Cardiac muscle cell (in vitro differentiated cells and primary cell): ENCODE measurements around the gene DSTYK. TPM values are rescaled to one million over a fixed set of nuclear protein-coding genes. Genes with fewer than 3 reads are reported as not detected.

Experiments used
- DNase-seq, 2 donors: peaks; one replicate each; pipeline versions ENCODE4 v3.0.0 to v3.0.0-alpha.2; 2010 to 2017; ENCODE audit warnings: low read depth in 1 of 2, low spot score in 1 of 2
- H3K27ac ChIP-seq: fragments of 200-600 bp; sonication (generic); 2 replicates; pipeline ENCODE4 v1.5.1; 2016
- H3K27me3 ChIP-seq: fragments of 200-600 bp; sonication (generic); 2 replicates; pipeline ENCODE4 v1.6.0; 2016; ENCODE audit warnings: control low read depth
- H3K36me3 ChIP-seq: fragments of 200-600 bp; sonication (generic); 2 replicates; pipeline ENCODE4 v1.5.1; 2016; ENCODE audit warnings: control low read depth
- H3K4me1 ChIP-seq: fragments of 200-600 bp; sonication (generic); 2 replicates; pipeline ENCODE4 v1.8.1; 2017; ENCODE audit warnings: low read depth, mild to moderate bottlenecking, mixed run types
- H3K4me3 ChIP-seq: fragments of 200-600 bp; sonication (generic); 2 replicates; pipeline ENCODE4 v1.5.1; 2016; ENCODE audit warnings: mild to moderate bottlenecking
- H3K9me3 ChIP-seq: fragments of 200-600 bp; sonication (generic); 2 replicates; pipeline ENCODE4 v1.5.1; 2017; ENCODE audit warnings: low read depth, mild to moderate bottlenecking, control low read depth
- polyA plus RNA-seq: library from polyadenylated mRNA; unstranded; fragments of >200 nt; fragmentation: Nextera tagmentation; extraction: Ambion mirVana; gene quantifications from 2 replicates; pipeline ENCODE4 v1.2.1, GENCODE V29; 2016
- total RNA-seq: library from RNA; depleted of rRNA; stranded (reverse); fragments of >200 nt; gene quantifications from 2 replicates; pipeline ENCODE4 v1.2.3, GENCODE V29; 2016
- TF ChIP-seq, protein P1 (sequence below): IDR thresholded peaks from 2 replicates; pipeline ENCODE4 v1.5.1; 2012; ENCODE audit warnings: low read depth, mild to moderate bottlenecking, low read length

DSTYK gene
- total and polyA plus RNA-seq, 2 experiments from 2014 or later, result 7.8 to 13.5 TPM

- Histone ChIP-seq H3K36me3 (no peaks in the 10 kb centered on the region), H3K27ac (peak overlapping the region; percentile 7), H3K4me3 (no peak overlapping the region), H3K27me3 (no peaks in the 10 kb centered on the region), H3K9me3 (no peaks in the 10 kb centered on the region), H3K4me1 (peaks cover 6% of the 10 kb centered on the region)
- DNase-seq, result no peak
- TF ChIP-seq, protein P1, sequence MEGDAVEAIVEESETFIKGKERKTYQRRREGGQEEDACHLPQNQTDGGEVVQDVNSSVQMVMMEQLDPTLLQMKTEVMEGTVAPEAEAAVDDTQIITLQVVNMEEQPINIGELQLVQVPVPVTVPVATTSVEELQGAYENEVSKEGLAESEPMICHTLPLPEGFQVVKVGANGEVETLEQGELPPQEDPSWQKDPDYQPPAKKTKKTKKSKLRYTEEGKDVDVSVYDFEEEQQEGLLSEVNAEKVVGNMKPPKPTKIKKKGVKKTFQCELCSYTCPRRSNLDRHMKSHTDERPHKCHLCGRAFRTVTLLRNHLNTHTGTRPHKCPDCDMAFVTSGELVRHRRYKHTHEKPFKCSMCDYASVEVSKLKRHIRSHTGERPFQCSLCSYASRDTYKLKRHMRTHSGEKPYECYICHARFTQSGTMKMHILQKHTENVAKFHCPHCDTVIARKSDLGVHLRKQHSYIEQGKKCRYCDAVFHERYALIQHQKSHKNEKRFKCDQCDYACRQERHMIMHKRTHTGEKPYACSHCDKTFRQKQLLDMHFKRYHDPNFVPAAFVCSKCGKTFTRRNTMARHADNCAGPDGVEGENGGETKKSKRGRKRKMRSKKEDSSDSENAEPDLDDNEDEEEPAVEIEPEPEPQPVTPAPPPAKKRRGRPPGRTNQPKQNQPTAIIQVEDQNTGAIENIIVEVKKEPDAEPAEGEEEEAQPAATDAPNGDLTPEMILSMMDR, result no peak
Observed at GRCh38 chr1:205199090-205199930, 12.2 kb downstream of the DSTYK start.

DNA sequence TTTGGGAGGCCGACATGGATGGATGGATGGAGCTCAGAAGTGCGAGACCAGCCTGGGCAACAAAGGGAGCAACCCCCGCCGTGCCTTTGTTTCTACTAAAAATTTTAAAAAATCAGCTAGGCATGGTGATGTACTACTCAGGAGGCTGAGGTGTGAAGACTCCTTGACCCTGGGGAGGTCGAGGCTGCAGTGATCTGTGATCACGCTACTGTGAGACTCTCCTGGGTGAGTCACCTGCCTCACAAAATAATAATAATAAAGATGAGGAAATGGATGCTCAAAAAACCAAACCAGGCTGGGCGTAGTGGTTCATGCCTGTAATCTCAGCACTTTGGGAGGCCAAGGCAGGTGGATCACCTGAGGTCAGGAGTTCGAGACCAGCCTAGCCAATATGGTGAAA lies 19.2 kb downstream of the DSTYK start:
- TF ChIP-seq, protein P1, result no peak
- Histone ChIP-seq H3K27ac (no peak overlapping the region), H3K4me1 (peaks cover 11% of the 10 kb centered on the region), H3K36me3 (no peaks in the 10 kb centered on the region), H3K9me3 (no peaks in the 10 kb centered on the region), H3K27me3 (no peaks in the 10 kb centered on the region), H3K4me3 (no peak overlapping the region)
- no peak for DNase-seq

DNA sequence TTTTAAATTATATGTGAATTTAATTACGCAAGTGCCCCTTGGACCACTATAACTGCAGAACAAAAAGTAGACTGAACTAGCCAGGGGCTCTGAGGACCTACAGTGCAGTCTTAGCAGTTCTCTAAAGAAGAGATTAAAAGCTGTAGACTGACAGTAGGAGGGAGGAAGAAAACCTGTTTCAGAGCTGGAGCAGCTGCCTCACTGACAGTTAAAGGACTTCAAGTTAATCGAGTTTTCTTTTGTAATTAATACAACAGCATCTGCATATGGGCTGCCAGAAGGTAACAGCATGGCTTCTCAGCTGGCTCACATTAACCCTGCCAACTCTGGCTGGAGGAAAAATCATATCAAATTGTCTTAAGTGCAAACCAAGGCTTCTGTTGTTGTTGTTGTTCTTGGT lies 19.9 kb downstream of the DSTYK start:
- TF ChIP-seq, protein P1, result no peak
- DNase-seq, result no peak
- no peaks in the 10 kb centered on the region for H3K36me3 ChIP-seq
- H3K27ac ChIP-seq, result peak overlapping the region; percentile 25
- H3K4me3 ChIP-seq, result no peak overlapping the region
- H3K27me3 ChIP-seq, result no peaks in the 10 kb centered on the region
- H3K9me3 ChIP-seq, result no peaks in the 10 kb centered on the region
- peaks cover 11% of the 10 kb centered on the region for H3K4me1 ChIP-seq

GRCh38 chr1:205190845-205191577 lies 20.5 kb downstream of the DSTYK start:
- Histone ChIP-seq H3K4me1 (peaks cover 11% of the 10 kb centered on the region), H3K4me3 (no peak overlapping the region), H3K36me3 (peaks cover 4% of the 10 kb centered on the region), H3K9me3 (no peaks in the 10 kb centered on the region), H3K27me3 (no peaks in the 10 kb centered on the region), H3K27ac (peak overlapping the region; percentile 25)
- peak; percentile 10 to 44 for DNase-seq
- TF ChIP-seq, protein P1, result no peak

DNA sequence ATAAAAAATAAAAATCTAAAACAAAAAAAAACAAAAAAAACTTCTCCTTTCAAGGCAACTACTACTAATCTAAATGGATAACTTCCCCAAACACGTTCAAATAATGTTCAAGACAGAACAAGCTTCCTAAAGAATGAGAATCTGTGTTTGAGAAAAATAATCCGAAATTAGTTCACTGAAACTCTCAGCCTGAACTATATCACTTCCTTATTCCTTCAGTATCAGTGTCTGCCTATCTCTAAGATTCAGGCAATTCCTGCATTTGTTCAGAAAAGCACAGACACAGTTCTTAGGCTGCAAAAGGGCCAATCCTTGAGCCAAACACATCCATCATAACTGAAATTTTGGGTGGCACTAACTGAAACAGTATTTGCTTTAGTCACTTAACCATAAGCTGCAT lies 22.4 kb downstream of the DSTYK start:
- TF ChIP-seq, protein P1, result no peak
- H3K27me3 ChIP-seq, result no peaks in the 10 kb centered on the region
- H3K36me3 ChIP-seq, result peaks cover 4% of the 10 kb centered on the region
- H3K4me3 ChIP-seq, result no peak overlapping the region
- peaks cover 14% of the 10 kb centered on the region for H3K4me1 ChIP-seq
- DNase-seq, result no peak
- no peak overlapping the region for H3K27ac ChIP-seq
- H3K9me3 ChIP-seq, result no peaks in the 10 kb centered on the region
